HG03175 (cell line): ENCODE data around the gene MFSD11.
A peak's percentile ranks its signal among the peaks of the same experiment; 100 is the strongest.
"Not testable (repeated sequence)": the region's sequence is repeated elsewhere in the genome, so short reads cannot be mapped to it uniquely, and the experiment has no call there.

Source experiments
- ATAC-seq: cut with Tn5 transposase; IDR thresholded peaks from one replicate; pipeline ENCODE4 v1.9.1; 2021; ENCODE audit warnings: mild to moderate bottlenecking, moderate library complexity; ENCODE audit not compliant: unreplicated experiment

MFSD11 gene

DNA sequence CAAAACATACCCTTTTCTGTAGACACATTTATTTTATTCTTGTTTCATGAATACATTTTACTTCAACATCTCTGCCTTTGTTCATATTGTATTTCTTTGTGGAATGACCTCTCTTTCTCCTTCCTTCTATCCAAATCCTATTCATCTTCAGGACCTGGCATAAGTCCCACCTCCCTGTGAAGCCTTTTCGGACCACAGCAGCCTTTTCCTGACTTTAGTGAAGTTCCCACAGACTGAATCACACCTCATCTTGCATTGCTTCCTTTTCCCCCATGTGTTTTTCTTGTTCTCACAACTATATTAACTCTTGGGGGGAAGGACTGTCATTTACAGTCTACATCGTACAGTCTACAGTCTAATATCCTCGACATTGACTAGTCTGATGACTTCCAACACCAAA, 58.2 kb downstream of the MFSD11 start:
- no peak for ATAC-seq

GRCh38 chr17:76797241-76797840, 59.4 kb downstream of the MFSD11 start:
- no peak for ATAC-seq

DNA sequence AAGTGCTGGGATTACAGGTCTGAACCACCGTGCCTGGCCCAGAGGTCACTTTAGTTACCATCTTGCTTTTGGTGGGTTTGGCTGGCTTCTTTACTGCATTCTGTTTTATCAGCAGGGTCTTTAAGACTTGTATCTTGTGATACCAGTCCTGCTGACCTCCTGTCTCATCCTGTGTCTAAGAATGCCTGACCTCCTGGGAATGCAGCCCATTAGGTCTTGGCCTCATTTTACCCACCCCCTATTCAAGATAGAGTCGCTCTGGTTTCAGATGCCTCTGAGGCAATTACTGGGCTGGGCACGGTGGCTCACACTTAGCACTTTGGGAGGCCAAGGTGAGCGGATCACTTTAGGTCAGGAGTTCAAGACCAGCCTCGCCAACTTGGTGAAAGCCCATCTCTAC, 63.8 kb downstream of the MFSD11 start:
- no peak for ATAC-seq

DNA sequence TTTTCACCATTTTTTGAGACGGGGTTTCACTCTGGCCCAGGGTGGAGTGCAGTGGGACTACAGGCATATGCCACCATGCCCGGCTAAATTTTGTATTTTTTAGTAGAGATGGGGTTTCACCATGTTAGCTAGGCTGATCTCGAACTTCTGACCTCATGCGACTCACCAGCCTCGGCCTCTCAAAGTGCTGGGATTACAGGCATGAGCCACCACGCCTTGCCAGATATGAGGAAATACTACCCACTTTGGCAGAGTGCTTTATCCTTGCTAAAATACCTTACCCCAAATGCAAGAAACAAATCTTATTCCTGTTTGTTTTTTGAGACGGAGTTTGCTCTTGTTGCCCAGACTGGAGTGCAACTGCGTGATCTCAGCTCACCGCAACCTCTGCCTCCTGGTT, 67.4 kb downstream of the MFSD11 start:
- ATAC-seq: no peak

DNA sequence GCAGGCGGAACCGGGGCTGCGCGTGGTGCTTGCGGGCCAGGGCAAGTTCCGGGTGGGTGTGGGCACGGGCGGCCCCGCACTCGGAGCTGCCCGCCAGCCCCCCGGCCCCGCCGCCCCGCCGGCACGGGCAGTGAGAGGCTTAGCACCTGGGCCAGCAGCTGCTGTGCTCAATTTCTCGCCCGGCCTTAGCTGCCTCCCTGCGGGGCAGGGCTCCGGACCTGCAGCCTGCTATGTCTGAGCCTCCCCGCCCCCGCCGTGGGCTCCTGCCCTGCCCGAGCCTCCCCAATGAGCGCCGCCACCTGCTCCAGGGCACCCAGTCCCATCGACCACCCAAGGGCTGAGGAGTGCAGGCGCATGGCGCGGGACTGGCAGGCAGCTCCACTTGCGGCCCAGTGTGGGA, 68.2 kb downstream of the MFSD11 start:
- ATAC-seq: not testable (repeated sequence)

- not testable (repeated sequence) for ATAC-seq
Measured at GRCh38 chr17:76806767-76807166, 68.8 kb downstream of the MFSD11 start.

GRCh38 chr17:76808326-76808725, 70.4 kb downstream of the MFSD11 start:
- no peak for ATAC-seq

- ATAC-seq: no peak
Measured at GRCh38 chr17:76810956-76811355, 73.0 kb downstream of the MFSD11 start.

DNA sequence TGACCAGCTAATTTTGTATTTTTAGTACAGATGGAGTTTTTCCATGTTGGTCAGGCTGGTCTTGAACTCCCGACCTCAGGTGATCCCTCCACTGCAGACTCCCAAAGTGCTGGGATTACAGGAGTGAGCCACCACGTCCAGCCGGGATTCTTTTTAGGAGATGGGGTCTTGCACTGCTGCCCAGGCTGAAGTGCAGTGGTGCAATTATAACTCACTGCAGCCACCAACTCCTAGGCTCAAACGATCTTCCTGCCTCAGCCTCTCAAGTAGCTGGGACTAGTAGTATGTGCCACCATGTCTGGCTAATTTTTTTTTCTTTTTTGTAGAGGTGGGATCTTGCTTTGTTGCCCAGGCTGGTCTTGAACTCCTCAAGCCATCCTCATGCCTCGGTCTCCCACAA, 73.9 kb downstream of the MFSD11 start:
- ATAC-seq: no peak

DNA sequence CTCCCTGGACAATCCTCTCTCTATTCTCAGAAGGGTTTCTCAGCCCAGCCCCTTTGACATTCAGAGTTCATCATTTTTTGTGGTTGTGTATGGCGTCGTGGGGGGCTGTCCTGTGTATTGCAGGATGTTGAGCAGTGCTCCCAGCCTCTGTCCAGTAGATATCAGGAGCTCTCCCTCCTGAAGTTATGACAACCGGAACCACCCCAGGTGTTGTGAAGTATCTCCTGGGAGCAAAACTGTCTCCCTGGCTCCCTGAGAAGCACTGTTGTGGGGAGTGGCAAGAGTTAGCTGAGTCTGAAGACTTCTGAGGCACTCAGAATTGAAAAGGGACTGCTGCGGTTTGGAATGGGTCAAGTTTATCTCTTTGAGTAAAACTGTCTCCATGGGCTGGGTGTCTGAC, 74.3 kb downstream of the MFSD11 start:
- ATAC-seq: no peak

GRCh38 chr17:76812968-76813367, 75.0 kb downstream of the MFSD11 start:
- ATAC-seq: no peak

GRCh38 chr17:76815907-76816589, 78.1 kb downstream of the MFSD11 start:
- not testable (repeated sequence) for ATAC-seq

DNA sequence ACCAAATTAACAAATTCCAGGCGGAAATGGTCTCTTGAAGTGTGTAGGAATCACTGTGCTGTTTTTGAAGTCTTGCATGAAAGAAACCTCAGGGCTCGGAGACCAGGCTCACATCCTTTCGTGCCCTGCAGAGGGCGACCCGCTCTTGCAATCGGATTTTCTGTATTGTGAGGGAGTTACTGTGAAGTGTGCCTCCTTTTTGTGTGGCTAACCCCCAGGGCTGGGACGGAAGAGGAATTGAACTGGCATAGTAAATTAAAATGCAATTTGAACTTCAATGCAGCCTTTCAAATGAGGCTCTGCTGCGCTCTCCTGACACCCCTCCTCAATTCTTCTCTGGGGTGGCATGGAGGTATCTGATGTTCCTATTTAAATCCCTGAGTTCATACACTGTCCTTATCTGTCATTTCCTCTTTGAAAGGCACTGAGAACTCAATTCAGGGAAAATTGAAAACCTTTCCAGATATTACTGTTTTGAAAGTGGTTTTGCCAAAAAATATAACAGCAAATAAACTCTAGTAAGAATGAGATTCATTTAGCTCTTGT, 78.7 kb downstream of the MFSD11 start:
- no peak for ATAC-seq

GRCh38 chr17:76820039-76820438, 82.1 kb downstream of the MFSD11 start:
- ATAC-seq: no peak

- no peak for ATAC-seq
Measured at GRCh38 chr17:76820561-76820960, 82.6 kb downstream of the MFSD11 start.

DNA sequence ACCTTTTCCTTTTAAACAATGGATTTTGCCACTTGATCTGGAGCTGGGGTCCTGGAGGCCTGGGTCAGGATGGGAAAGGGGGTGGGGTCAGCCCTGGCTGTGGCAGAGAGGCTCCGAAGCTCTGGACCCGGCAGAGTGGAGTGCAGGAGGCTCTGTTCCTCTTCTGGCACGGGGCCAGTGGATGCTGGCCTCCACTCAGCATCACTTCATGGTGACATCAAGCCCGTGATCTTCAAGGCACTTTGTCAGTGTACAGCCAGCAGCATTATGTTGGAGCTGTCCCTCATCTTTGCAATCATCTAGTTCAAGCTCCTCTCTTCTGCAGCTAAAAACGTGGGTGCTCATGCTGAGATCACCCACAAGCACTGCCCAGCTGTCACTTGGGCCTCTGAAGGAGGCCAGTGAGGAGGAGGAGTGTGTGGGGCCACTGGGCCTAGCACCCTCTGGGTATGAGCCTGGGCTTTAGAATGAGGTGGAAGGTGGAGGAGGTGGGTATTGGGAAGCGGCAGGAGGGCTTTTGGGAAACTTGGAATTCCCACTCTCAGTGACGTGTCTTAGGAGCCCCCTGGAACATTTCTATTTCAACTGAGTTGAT, 84.4 kb downstream of the MFSD11 start:
- no peak for ATAC-seq

GRCh38 chr17:76824093-76824492, 86.2 kb downstream of the MFSD11 start:
- ATAC-seq: peak; percentile 76

DNA sequence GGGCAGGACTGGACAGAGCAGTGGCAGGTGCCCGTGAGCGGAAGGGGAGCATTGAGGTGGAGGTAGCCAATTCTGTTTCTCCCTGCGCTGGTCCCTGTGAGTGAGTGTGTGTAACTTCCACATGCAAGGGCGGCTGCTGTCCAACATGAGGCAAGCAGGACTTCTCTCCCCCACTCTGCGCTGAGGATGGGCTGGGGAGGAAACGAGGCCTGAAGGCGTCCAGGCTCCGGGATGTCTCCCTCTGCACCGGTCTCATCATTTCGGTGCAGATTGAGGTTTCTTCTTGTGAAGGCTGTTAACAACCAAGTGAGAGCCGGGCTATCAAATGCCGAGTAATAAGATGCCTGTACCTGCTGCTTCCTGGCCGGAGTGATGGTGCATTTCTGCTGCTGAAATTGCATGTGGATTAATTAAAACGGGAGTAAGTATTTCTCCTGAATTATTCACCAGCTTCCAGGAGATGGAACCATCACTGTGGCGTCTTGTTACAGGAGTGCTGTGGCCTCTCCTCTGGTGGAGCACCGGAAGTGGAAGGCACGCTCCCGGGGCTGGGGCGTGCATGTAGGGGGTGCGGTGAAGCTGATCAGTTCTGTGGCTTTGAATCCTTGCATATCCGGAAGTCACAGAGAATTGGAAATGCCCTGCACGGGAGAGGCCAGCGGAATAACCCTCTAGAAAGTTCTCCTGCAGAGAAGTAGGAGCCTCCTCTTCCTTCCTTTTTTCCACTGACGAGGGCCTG, 88.6 kb downstream of the MFSD11 start:
- no peak for ATAC-seq

GRCh38 chr17:76827736-76828135, 89.8 kb downstream of the MFSD11 start:
- ATAC-seq: no peak
